ENCODE data around the gene VWA8.

VWA8 gene

DNA sequence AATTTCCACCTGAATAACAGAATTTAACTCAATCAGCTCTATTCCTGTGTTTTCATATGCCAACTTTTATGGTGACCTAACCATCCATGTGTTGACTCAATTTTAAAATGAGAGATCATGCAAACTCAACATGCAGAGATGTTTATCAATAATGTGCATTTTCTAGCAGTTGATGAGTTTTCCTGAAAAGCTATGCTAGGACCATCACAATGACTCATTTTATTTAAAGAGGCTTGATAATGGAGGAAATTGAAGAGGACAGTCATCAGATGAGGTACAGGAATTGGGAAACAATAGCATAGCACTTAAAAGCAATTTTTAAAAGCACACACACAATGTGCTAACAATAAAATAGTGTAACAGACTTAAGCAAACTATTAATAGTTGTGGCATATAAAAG is 127.1 kb downstream of the VWA8 start:
- peak; percentile 4 for DNase-seq (ENCODE audit: low read depth)
- no peak overlapping the region for H3K4me3 ChIP-seq (ENCODE audit: low read length)
- TF ChIP-seq CTCF (IDR thresholded peaks at IDR 0.05; ENCODE audit: insufficient read depth, low read depth, low read length, missing control alignments), result no peak

GRCh38 chr13:41833201-41833600 is 127.7 kb downstream of the VWA8 start:
- H3K4me3 ChIP-seq (ENCODE audit: low read length), result no peak overlapping the region
- TF ChIP-seq CTCF (IDR thresholded peaks at IDR 0.05; ENCODE audit: insufficient read depth, low read depth, low read length, missing control alignments), result no peak
- peak; percentile 74 for DNase-seq (ENCODE audit: low read depth)

GRCh38 chr13:41827507-41828213 is 133.2 kb downstream of the VWA8 start:
- no peak overlapping the region for H3K4me3 ChIP-seq (ENCODE audit: low read length)
- no peak for TF ChIP-seq CTCF (IDR thresholded peaks at IDR 0.05; ENCODE audit: insufficient read depth, low read depth, low read length, missing control alignments)
- peak; percentile 89 for DNase-seq (ENCODE audit: low read depth)

DNA sequence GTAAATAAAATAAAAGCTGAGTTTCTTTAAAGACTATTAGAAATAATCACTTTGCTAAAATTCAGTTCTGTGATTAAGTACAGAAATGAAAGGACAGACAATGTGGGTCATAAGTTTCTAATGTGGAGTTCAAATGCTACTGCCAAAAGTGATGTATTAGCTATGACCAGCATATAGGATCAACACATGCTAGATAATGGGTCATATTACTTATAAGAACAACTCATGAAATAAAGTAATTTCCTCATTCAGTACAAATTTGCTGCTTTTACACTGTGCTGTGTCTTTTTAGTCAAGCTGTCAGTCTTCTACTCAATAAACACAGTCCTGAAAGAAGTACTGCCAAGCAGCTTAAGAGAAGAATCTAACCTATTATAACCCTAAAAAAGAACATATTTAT is 135.2 kb downstream of the VWA8 start:
- TF ChIP-seq CTCF (IDR thresholded peaks at IDR 0.05; ENCODE audit: insufficient read depth, low read depth, low read length, missing control alignments), result no peak
- no peak for DNase-seq (ENCODE audit: low read depth)
- H3K4me3 ChIP-seq (ENCODE audit: low read length), result no peak overlapping the region

DNA sequence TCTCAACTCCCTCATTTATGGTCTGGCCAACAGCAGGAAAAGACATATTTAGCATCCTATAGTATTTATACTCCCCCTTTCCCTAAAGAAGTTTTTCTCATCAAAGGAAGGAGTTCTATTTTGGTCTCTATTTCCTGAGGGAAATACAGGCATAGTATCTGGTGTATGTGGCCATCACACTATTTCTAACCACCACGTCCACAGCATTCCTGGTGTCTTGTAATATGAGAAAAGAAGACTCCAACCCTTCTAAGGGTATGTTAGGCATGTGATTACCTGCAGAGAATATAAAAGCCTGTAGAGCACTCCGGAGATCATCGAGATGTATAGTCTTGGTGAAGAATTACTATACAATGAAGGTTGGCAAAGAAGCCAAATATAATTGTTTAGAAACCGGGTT is 137.4 kb downstream of the VWA8 start:
- H3K4me3 ChIP-seq (ENCODE audit: low read length), result no peak overlapping the region
- TF ChIP-seq CTCF (IDR thresholded peaks at IDR 0.05; ENCODE audit: insufficient read depth, low read depth, low read length, missing control alignments), result no peak
- DNase-seq (ENCODE audit: low read depth), result no peak

DNA sequence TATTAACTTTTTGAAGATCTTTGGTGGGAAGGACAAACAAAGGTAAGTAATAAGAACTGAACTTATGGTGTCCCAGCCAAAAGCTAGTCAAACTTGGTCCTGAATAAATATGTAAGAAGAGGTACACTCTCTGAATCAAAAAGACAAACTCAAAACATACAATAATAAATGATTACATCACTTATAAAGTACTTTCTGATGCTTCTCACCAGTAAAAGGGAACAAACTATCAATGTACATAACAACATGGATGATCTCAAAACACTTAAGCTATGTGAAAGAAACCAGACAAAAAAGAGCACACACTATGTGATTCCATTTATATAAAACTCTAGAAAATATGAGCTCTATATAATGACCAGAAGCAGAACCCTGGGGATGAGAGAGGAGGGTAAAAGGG is 138.3 kb downstream of the VWA8 start:
- H3K4me3 ChIP-seq (ENCODE audit: low read length), result no peak overlapping the region
- no peak for DNase-seq (ENCODE audit: low read depth)
- no peak for TF ChIP-seq CTCF (IDR thresholded peaks at IDR 0.05; ENCODE audit: insufficient read depth, low read depth, low read length, missing control alignments)

DNA sequence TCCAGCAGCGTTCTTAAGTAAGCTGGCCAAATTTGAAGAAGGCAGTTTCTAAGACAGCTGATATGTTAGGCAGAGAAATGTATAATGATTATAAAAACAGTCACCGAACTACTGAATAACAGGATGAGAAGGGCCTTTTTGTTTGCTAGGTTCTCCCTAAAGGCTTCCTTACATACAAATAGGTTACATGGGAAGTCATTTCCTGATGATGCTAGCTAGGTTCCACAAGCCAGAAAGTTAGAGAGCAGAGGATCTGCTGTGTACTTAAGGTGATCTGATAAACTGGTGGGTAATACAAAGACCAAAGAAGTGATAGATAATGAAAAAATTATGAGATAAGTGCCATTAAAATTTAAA is 139.7 kb downstream of the VWA8 start:
- no peak for DNase-seq (ENCODE audit: low read depth)

More for the DNA sequence above, 139.7 kb downstream of the VWA8 start:
- TF ChIP-seq CTCF (IDR thresholded peaks at IDR 0.05; ENCODE audit: insufficient read depth, low read depth, low read length, missing control alignments), result no peak
- H3K4me3 ChIP-seq (ENCODE audit: low read length), result no peak overlapping the region
